ENCODE results near the gene CCDC106. TPM values are rescaled to one million over a fixed set of nuclear protein-coding genes. Genes with fewer than 3 reads are reported as not detected.

CCDC106 gene
- polyA plus RNA-seq, 1 donor, result 15.1 TPM

GRCh38 chr19:55613930-55614710 lies 33.9 kb upstream of the CCDC106 start:
- DNase-seq (ENCODE audit: low read depth), result no peak

- no peak for DNase-seq (ENCODE audit: low read depth)
Observed at GRCh38 chr19:55614711-55615542, 33.1 kb upstream of the CCDC106 start.

- no peak for DNase-seq (ENCODE audit: low read depth)
Observed at GRCh38 chr19:55615543-55616394, 32.2 kb upstream of the CCDC106 start.

- no peak for DNase-seq (ENCODE audit: low read depth)
Observed at GRCh38 chr19:55616395-55616875, 31.6 kb upstream of the CCDC106 start.

- DNase-seq (ENCODE audit: low read depth), result no peak
Observed at GRCh38 chr19:55617426-55617825, 30.6 kb upstream of the CCDC106 start.

GRCh38 chr19:55618426-55618825 lies 29.6 kb upstream of the CCDC106 start:
- no peak for DNase-seq (ENCODE audit: low read depth)

- no peak for DNase-seq (ENCODE audit: low read depth)
Observed at GRCh38 chr19:55619286-55619685, 28.7 kb upstream of the CCDC106 start.

GRCh38 chr19:55620410-55621204 lies 27.4 kb upstream of the CCDC106 start:
- no peak for DNase-seq (ENCODE audit: low read depth)

- DNase-seq (ENCODE audit: low read depth), result no peak
Observed at GRCh38 chr19:55621205-55621672, 26.8 kb upstream of the CCDC106 start.

GRCh38 chr19:55621673-55622231 lies 26.3 kb upstream of the CCDC106 start:
- no peak for DNase-seq (ENCODE audit: low read depth)

GRCh38 chr19:55622242-55622969 lies 25.6 kb upstream of the CCDC106 start:
- no peak for DNase-seq (ENCODE audit: low read depth)

GRCh38 chr19:55623130-55623529 lies 24.9 kb upstream of the CCDC106 start:
- DNase-seq (ENCODE audit: low read depth), result no peak

- no peak for DNase-seq (ENCODE audit: low read depth)
Observed at GRCh38 chr19:55623561-55623960, 24.5 kb upstream of the CCDC106 start.

GRCh38 chr19:55624109-55625003 lies 23.7 kb upstream of the CCDC106 start, which contains the start of gene ZNF784:
Gene ZNF784, minus strand, starts transcription at chr19:55624566. Its CDS starts 5 bp downstream, at chr19:55624561.
- DNase-seq (ENCODE audit: low read depth), result peak; percentile 72

GRCh38 chr19:55625004-55625326 lies 23.0 kb upstream of the CCDC106 start:
- DNase-seq (ENCODE audit: low read depth), result no peak

GRCh38 chr19:55626350-55626749 lies 21.7 kb upstream of the CCDC106 start:
- no peak for DNase-seq (ENCODE audit: low read depth)

- peak; percentile 81 for DNase-seq (ENCODE audit: low read depth)
Observed at GRCh38 chr19:55632463-55632834, 15.6 kb upstream of the CCDC106 start.

GRCh38 chr19:55633861-55634260 lies 14.2 kb upstream of the CCDC106 start:
- DNase-seq (ENCODE audit: low read depth), result no peak

GRCh38 chr19:55635334-55635717 lies 12.7 kb upstream of the CCDC106 start:
- no peak for DNase-seq (ENCODE audit: low read depth)

Measured in forelimb muscle (tissue), 1 donor.